ENCODE results near the gene TIMP3. TPM values are rescaled to one million over a fixed set of nuclear protein-coding genes. Genes with fewer than 3 reads are reported as not detected.

Gene TIMP3
- total RNA-seq, 1 experiment from 2014 or later: 0.87 TPM

- Histone ChIP-seq H2AK5ac (ENCODE audit: insufficient read length, low read length) (no peak overlapping the region), H3T11ph (ENCODE audit: low read length) (no peak overlapping the region), H3K56ac (ENCODE audit: insufficient read length, low read depth, low read length) (no peak overlapping the region), H2BK12ac (ENCODE audit: insufficient read length, low read depth, low read length) (no peak overlapping the region), H3K14ac (ENCODE audit: insufficient read depth, low read length) (no peak overlapping the region), H3K9ac (ENCODE audit: extremely low read depth, insufficient read length, low read length) (no peak overlapping the region), H3K27me3 (ENCODE audit: insufficient read depth, low read length) (no peaks in the 10 kb centered on the region), H3K79me1 (ENCODE audit: insufficient read depth, low read depth, low read length, poor library complexity, severe bottlenecking) (no peaks in the 10 kb centered on the region), H3K79me2 (ENCODE audit: insufficient read depth, low read length) (no peaks in the 10 kb centered on the region), H3K23ac (ENCODE audit: insufficient read length, low read depth, low read length) (no peak overlapping the region), H3K18ac (ENCODE audit: insufficient read length, low read depth, low read length) (no peak overlapping the region), H3K23me2 (ENCODE audit: insufficient read length, low read depth, low read length, poor library complexity, severe bottlenecking) (no peaks in the 10 kb centered on the region), H4K5ac (ENCODE audit: insufficient read length, low read depth, low read length) (no peak overlapping the region), H2BK120ac (ENCODE audit: low read depth, low read length, poor library complexity, severe bottlenecking) (no peak overlapping the region), H3K4me1 (ENCODE audit: insufficient read depth, low read length) (no peaks in the 10 kb centered on the region), H3K27ac (ENCODE audit: insufficient read length, low read depth, low read length) (no peak overlapping the region), H3K4ac (ENCODE audit: low read depth, low read length) (no peak overlapping the region), H3K4me2 (ENCODE audit: insufficient read depth, insufficient read length, low read length) (no peak overlapping the region), H2AFZ (ENCODE audit: low read length) (no peak overlapping the region), H4K91ac (ENCODE audit: insufficient read length, low read depth, low read length) (no peak overlapping the region), H4K8ac (replicated peaks; ENCODE audit: insufficient read length, low read depth, low read length) (no peak overlapping the region), H2BK15ac (ENCODE audit: low read depth, low read length) (no peak overlapping the region), H4K20me1 (ENCODE audit: control insufficient read depth, insufficient read depth, insufficient read length) (no peaks in the 10 kb centered on the region), H2BK20ac (ENCODE audit: low read depth, low read length, poor library complexity, severe bottlenecking) (no peak overlapping the region), H2BK5ac (ENCODE audit: insufficient read length, low read length) (no peak overlapping the region), H3K9me3 (ENCODE audit: control insufficient read depth, low read depth, low read length) (no peaks in the 10 kb centered on the region)
- H3K9me3 Mint-ChIP-seq: no peaks in the 10 kb centered on the region
- no CpG with 5 or more reads among the region's 4 CpGs for WGBS (ENCODE audit: extremely low coverage, insufficient read length, low lambda C conversion rate)
- no peak for DNase-seq
- H3K36me3 Mint-ChIP-seq (ENCODE audit: insufficient read depth in 1 of 3, low read depth in 3 of 3): peaks cover 0 to 17% (median 6%) of the 10 kb centered on the region in 3 experiments; a peak in 3 of 7 replicates
- no peak overlapping the region; a peak in 1 of 5 replicates for H3K4me3 Mint-ChIP-seq
- no peak for TF ChIP-seq CTCF (conservative IDR thresholded peaks at IDR 0.05)
- peaks cover 0 to 10% of the 10 kb centered on the region in 2 experiments; a peak in 3 of 4 replicates for H3K4me1 Mint-ChIP-seq
- H3K27me3 Mint-ChIP-seq (ENCODE audit: low read depth): no peaks in the 10 kb centered on the region; the same call in 1 of the 2 replicates
- H3K27ac Mint-ChIP-seq: no peak overlapping the region; a peak in 1 of 7 replicates
Observed at GRCh38 chr22:32795214-32795596, 6.3 kb upstream of the TIMP3 start.
